Measurements from ENCODE around the gene NCKIPSD.

NCKIPSD gene

GRCh38 chr3:48636149-48636655 is 49.5 kb downstream of the NCKIPSD start:
- ChIA-PET CTCF (interaction anchor here (1.0 to 3.6 kb wide), 26 partner anchors 11 to 353 kb away, joined by 3 to 43 read pairs (median 5); partner anchors contain the start of gene CELSR3), POLR2A (interaction anchor here (0.9 to 1.0 kb wide), 3 partner anchors 9 to 26 kb away, joined by 3 to 4 read pairs (median 4); no protein-coding TSS in a partner anchor)
- TF ChIP-seq CTCF (IDR thresholded peaks at IDR 0.05; ENCODE audit: control extremely low read depth, extremely low read depth, low read depth, missing control alignments): no peak
- DNase-seq (ENCODE audit: extremely low spot score): no peak

- TF ChIP-seq CTCF (IDR thresholded peaks at IDR 0.05; ENCODE audit: control extremely low read depth, extremely low read depth, low read depth, missing control alignments): peak; percentile 74
- POLR2A ChIA-PET: interaction anchor here (0.7 to 1.1 kb wide), 6 partner anchors 8 to 53 kb away, joined by 3 to 4 read pairs (median 3); no protein-coding TSS in a partner anchor
- DNase-seq (ENCODE audit: extremely low spot score): peak; percentile 100
- CTCF ChIA-PET: interaction anchor here (0.9 to 3.6 kb wide), 31 partner anchors 10 to 368 kb away, joined by 3 to 43 read pairs (median 5); partner anchors contain the start of genes CELSR3 and UQCRC1
These were observed 50.3 kb downstream of the NCKIPSD start, which contains the start of gene SLC26A6 for GRCh38 chr3:48635222-48636021. TSS of gene SLC26A6 (minus strand) at chr3:48635461. CDS start at chr3:48635393, 68 bp downstream.

DNA sequence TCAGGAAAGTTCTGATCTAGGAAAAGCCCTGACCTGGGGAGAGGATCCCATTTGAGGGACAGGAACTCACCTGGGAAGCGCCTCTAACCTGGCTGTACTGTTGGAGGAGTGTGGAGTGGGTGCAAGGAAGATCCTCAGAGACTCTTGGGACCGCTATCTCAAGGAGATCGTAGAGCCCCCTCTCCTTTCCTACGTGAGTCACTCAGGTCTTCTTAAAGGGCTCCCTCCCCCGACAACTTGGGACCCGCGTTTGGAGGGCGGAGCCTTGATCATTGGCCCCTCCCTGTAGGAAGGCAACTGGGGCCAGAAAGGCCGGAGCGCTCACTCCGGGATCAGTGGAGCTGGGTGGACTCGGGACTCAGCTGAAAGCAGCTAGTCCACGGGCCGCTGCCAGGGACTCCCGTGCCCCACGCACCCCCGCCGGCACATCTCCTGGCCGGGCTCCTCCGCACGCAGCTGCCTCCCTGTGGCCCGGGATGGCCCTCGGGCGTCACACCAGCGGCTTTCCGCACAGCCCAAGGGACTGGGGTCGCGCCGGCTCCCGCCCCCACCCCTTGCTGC is 51.0 kb downstream of the NCKIPSD start:
- TF ChIP-seq CTCF (IDR thresholded peaks at IDR 0.05; ENCODE audit: control extremely low read depth, extremely low read depth, low read depth, missing control alignments): no peak
- peak; percentile 75 for DNase-seq (ENCODE audit: extremely low spot score)
- CTCF ChIA-PET: interaction anchor here (0.9 to 3.6 kb wide), 26 partner anchors 10 to 367 kb away, joined by 3 to 43 read pairs (median 6); partner anchors contain the start of genes CELSR3 and UQCRC1
- POLR2A ChIA-PET: interaction anchor here (0.8 to 1.1 kb wide), 3 partner anchors 7 to 54 kb away, joined by 3 read pairs; no protein-coding TSS in a partner anchor

DNA sequence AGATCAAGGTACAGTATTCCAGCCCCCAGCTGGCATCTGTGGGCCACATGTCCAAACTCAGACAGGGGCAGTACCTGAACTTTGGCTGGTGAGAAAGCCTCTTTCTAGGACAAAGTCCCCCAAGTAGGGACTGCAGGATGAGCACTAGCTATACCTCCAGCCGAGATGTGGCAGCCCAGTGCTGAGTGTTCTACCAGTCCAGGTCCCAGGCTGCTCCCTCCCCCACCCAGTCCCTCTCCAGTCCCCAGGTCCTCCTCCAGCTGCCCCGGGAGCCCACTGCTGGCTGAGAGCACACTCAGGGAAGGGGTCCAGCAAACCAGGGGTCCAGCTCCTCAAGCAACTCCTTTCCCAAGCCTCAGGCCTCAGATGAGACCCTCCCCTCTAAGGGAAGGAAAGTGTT is 52.0 kb downstream of the NCKIPSD start:
- no peak for TF ChIP-seq CTCF (IDR thresholded peaks at IDR 0.05; ENCODE audit: control extremely low read depth, extremely low read depth, low read depth, missing control alignments)
- no peak for DNase-seq (ENCODE audit: extremely low spot score)
- ChIA-PET CTCF (interaction anchor here (1.8 to 3.6 kb wide), 6 partner anchors 9 to 233 kb away, joined by 5 to 43 read pairs (median 17); no protein-coding TSS in a partner anchor), POLR2A (no interaction called here)

DNA sequence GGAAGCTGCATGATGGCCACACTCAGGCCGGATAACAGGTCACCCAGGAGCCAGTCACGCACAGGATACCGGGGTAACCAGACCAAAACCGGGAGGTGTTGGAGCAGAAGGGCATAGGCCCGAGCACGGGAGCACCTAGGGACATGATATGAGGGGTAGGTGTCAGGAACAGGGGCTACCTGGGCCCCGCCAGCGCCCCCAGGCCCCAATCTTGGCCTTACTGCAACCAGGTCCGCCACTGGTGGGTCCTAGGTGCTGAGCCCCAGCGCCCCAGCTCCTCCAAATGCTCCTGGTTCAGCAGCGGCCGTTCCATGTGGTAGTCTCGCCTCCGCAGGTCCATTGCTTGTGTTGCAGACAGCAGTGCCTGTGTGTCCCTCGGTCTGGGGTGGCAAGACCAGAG is 52.5 kb downstream of the NCKIPSD start:
- ChIA-PET POLR2A (no interaction called here), CTCF (interaction anchor here (1.8 to 3.6 kb wide), 5 partner anchors 8 to 233 kb away, joined by 7 to 43 read pairs (median 18); no protein-coding TSS in a partner anchor)
- DNase-seq (ENCODE audit: extremely low spot score): no peak
- no peak for TF ChIP-seq CTCF (IDR thresholded peaks at IDR 0.05; ENCODE audit: control extremely low read depth, extremely low read depth, low read depth, missing control alignments)

All from GM10248 (cell line).